Kidney epithelial cell (primary cell): ENCODE data around the gene PPP1R14C. TPM values are rescaled to one million over a fixed set of nuclear protein-coding genes. Genes with fewer than 3 reads are reported as not detected.

Experiments
- DNase-seq: peaks from one replicate; pipeline ENCODE4 v3.0.0-alpha.2; 2010; ENCODE audit warnings: low read depth
- H3K27me3 ChIP-seq: 2 replicates; pipeline ENCODE4 v1.6.0; 2011; ENCODE audit warnings: low read length; ENCODE audit not compliant: control insufficient read depth, insufficient read depth
- H3K36me3 ChIP-seq: 2 replicates; pipeline ENCODE4 v1.5.1; 2011; ENCODE audit warnings: low read length; ENCODE audit not compliant: control insufficient read depth, insufficient read depth
- H3K4me3 ChIP-seq: 2 replicates; pipeline ENCODE4 v1.5.1; 2011; ENCODE audit warnings: low read depth, mild to moderate bottlenecking, control low read depth, low read length
- total RNA-seq: library from RNA; depleted of rRNA; stranded (reverse); fragments of >200 nt; gene quantifications from 2 replicates; pipeline ENCODE4 v1.2.3, GENCODE V29; 2015
- TF ChIP-seq, protein P1 (sequence below): IDR thresholded peaks from 2 replicates; pipeline ENCODE4 v1.5.1; 2011; ENCODE audit warnings: mild to moderate bottlenecking, moderate library complexity, low read length, control low read depth, inconsistent platforms; ENCODE audit not compliant: insufficient read depth, poor library complexity, severe bottlenecking

Gene PPP1R14C
- total RNA-seq, 1 donor from 2014 or later, result 45.5 TPM

GRCh38 chr6:150211700-150212511 is 69.1 kb downstream of the PPP1R14C start:
- Histone ChIP-seq H3K36me3 (no peaks in the 10 kb centered on the region), H3K4me3 (no peak overlapping the region), H3K27me3 (no peaks in the 10 kb centered on the region)
- TF ChIP-seq, protein P1, sequence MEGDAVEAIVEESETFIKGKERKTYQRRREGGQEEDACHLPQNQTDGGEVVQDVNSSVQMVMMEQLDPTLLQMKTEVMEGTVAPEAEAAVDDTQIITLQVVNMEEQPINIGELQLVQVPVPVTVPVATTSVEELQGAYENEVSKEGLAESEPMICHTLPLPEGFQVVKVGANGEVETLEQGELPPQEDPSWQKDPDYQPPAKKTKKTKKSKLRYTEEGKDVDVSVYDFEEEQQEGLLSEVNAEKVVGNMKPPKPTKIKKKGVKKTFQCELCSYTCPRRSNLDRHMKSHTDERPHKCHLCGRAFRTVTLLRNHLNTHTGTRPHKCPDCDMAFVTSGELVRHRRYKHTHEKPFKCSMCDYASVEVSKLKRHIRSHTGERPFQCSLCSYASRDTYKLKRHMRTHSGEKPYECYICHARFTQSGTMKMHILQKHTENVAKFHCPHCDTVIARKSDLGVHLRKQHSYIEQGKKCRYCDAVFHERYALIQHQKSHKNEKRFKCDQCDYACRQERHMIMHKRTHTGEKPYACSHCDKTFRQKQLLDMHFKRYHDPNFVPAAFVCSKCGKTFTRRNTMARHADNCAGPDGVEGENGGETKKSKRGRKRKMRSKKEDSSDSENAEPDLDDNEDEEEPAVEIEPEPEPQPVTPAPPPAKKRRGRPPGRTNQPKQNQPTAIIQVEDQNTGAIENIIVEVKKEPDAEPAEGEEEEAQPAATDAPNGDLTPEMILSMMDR, result no peak
- DNase-seq, result no peak

DNA sequence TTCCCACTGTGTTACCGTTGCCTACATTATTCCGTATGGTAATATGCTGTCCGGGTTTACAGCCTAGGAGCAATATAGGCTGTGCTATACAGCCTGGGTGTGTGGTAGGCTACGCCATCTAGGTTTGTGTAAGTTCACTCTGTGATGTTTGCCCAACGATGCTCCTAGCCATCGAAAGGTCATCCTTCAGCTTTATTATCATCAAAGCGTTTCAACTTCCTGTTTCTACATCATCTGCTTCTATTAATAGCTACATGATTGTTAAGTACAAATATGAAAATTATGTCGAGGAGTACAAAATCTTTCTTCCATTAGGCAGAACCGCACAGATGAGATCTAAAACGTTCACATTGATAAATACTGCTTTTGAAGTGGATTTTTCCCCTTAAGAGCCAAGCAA is 69.9 kb downstream of the PPP1R14C start:
- H3K36me3 ChIP-seq, result no peaks in the 10 kb centered on the region
- no peak for DNase-seq
- TF ChIP-seq, protein P1, result no peak
- H3K27me3 ChIP-seq, result no peaks in the 10 kb centered on the region
- H3K4me3 ChIP-seq, result no peak overlapping the region

GRCh38 chr6:150213301-150213700 is 70.5 kb downstream of the PPP1R14C start:
- Histone ChIP-seq H3K36me3 (no peaks in the 10 kb centered on the region), H3K4me3 (no peak overlapping the region), H3K27me3 (no peaks in the 10 kb centered on the region)
- TF ChIP-seq, protein P1, result no peak
- DNase-seq, result no peak

DNA sequence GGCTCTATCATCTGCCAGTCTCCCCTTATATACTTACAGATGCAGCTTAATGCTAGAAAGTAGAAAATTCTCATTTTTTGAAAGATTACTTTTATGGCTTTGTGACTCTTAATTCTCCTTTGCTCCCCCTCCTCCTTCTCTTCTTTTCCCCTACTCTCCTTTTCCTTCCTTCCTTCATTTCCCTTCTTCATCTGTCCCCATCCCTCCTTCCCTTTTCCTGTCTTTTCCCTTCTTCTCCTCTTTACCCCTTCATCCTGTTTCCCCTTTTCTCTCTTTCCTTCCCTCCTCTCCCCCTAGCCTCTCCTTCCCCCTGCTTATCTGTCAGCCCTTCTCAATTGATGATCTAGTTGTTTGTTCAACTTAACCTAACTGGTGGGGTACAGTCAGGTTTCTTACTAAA is 71.5 kb downstream of the PPP1R14C start:
- Histone ChIP-seq H3K36me3 (no peaks in the 10 kb centered on the region), H3K4me3 (no peak overlapping the region), H3K27me3 (no peaks in the 10 kb centered on the region)
- TF ChIP-seq, protein P1, result no peak
- no peak for DNase-seq

- Histone ChIP-seq H3K27me3 (no peaks in the 10 kb centered on the region), H3K4me3 (no peak overlapping the region), H3K36me3 (no peaks in the 10 kb centered on the region)
- DNase-seq, result no peak
- TF ChIP-seq, protein P1, result no peak
Measured at GRCh38 chr6:150220634-150221551, 78.0 kb downstream of the PPP1R14C start.
